ENCODE measurements around the gene VPS11. TPM values are rescaled to one million over a fixed set of nuclear protein-coding genes. Genes with fewer than 3 reads are reported as not detected.

The VPS11 gene
- total RNA-seq, 1 donor from 2014 or later: 32.6 TPM

GRCh38 chr11:119048644-119049043 is 19.0 kb upstream of the VPS11 start:
- no peak for TF ChIP-seq CTCF (IDR thresholded peaks at IDR 0.05; ENCODE audit: unreplicated experiment)
- peaks cover 48% of the 10 kb centered on the region for H3K36me3 Mint-ChIP-seq
- no peak for DNase-seq (ENCODE audit: low spot score in 2 of 2, unreplicated experiment in 2 of 2)
- no peaks in the 10 kb centered on the region for H3K4me1 Mint-ChIP-seq
- H3K9me3 Mint-ChIP-seq: no peaks in the 10 kb centered on the region
- H3K27ac Mint-ChIP-seq: no peak overlapping the region
- no peaks in the 10 kb centered on the region for H3K27me3 Mint-ChIP-seq (ENCODE audit: low read depth)
- no peak overlapping the region for H3K4me3 Mint-ChIP-seq

GRCh38 chr11:119049081-119049480 is 18.5 kb upstream of the VPS11 start:
- H3K27ac Mint-ChIP-seq: no peak overlapping the region
- H3K27me3 Mint-ChIP-seq (ENCODE audit: low read depth): no peaks in the 10 kb centered on the region
- no peak for TF ChIP-seq CTCF (IDR thresholded peaks at IDR 0.05; ENCODE audit: unreplicated experiment)
- H3K9me3 Mint-ChIP-seq: no peaks in the 10 kb centered on the region
- DNase-seq (ENCODE audit: low spot score in 2 of 2, unreplicated experiment in 2 of 2): no peak
- no peaks in the 10 kb centered on the region for H3K4me1 Mint-ChIP-seq
- H3K4me3 Mint-ChIP-seq: no peak overlapping the region
- peaks cover 48% of the 10 kb centered on the region for H3K36me3 Mint-ChIP-seq

DNA sequence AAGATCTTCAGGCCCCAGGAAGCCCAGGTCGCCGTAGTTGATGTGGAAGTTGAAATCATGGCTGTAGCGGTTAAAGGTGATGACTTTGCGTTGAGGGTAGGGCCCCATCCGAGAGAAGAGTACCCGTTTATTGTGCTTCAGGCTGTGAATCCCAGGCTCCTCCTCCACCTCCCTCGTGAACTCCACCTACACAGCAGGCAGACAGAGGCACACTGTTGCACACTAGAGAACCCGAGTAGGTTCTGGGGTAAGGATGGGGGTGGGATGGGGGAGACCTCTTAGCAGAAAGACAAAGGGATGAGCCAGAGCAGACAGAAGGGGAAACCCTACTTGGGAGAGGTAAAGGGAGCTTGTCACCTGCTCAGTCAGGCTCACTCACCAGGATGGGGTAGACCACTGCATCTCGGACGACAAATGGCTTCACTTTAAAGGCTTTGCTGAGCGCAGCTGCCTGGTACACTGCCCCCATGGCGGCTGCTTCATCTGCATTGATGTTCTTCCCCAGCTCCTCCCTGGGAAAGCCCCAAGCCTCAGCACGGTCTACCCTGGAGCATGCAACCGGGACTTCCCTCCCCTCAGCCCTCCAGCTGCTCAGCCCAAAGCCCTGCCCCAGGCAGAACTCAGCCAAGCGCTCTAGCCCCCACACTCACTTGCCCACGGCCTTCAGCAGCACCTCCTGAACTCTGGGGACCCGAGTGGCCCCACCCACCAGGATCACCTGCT is 16.0 kb upstream of the VPS11 start:
- Mint-ChIP-seq H3K27ac (no peak overlapping the region), H3K4me3 (no peak overlapping the region), H3K4me1 (peaks cover 8% of the 10 kb centered on the region), H3K36me3 (peaks cover 39% of the 10 kb centered on the region), H3K9me3 (no peaks in the 10 kb centered on the region), H3K27me3 (ENCODE audit: low read depth) (no peaks in the 10 kb centered on the region)
- DNase-seq (ENCODE audit: low spot score in 2 of 2, unreplicated experiment in 2 of 2): no peak
- TF ChIP-seq CTCF (IDR thresholded peaks at IDR 0.05; ENCODE audit: unreplicated experiment): no peak

GRCh38 chr11:119052163-119052814 is 15.3 kb upstream of the VPS11 start:
- Mint-ChIP-seq H3K27ac (no peak overlapping the region), H3K9me3 (no peaks in the 10 kb centered on the region), H3K27me3 (ENCODE audit: low read depth) (no peaks in the 10 kb centered on the region), H3K36me3 (peaks cover 38% of the 10 kb centered on the region), H3K4me3 (no peak overlapping the region), H3K4me1 (peaks cover 8% of the 10 kb centered on the region)
- no peak for DNase-seq (ENCODE audit: low spot score in 2 of 2, unreplicated experiment in 2 of 2)
- TF ChIP-seq CTCF (IDR thresholded peaks at IDR 0.05; ENCODE audit: unreplicated experiment): no peak

- no peak for DNase-seq (ENCODE audit: low spot score in 2 of 2, unreplicated experiment in 2 of 2)
- H3K36me3 Mint-ChIP-seq: peaks cover 26% of the 10 kb centered on the region
- H3K4me1 Mint-ChIP-seq: peaks cover 17% of the 10 kb centered on the region
- H3K9me3 Mint-ChIP-seq: no peaks in the 10 kb centered on the region
- H3K27me3 Mint-ChIP-seq (ENCODE audit: low read depth): no peaks in the 10 kb centered on the region
- H3K4me3 Mint-ChIP-seq: peak overlapping the region; percentile 2
- H3K27ac Mint-ChIP-seq: no peak overlapping the region
- TF ChIP-seq CTCF (IDR thresholded peaks at IDR 0.05; ENCODE audit: unreplicated experiment): no peak
Observed at GRCh38 chr11:119054418-119054817, 13.2 kb upstream of the VPS11 start.

Measured in mesothelial cell of epicardium (in vitro differentiated cells).